Fibroblast of villous mesenchyme (primary cell): ENCODE data around the gene FZD8. TPM values are rescaled to one million over a fixed set of nuclear protein-coding genes. Genes with fewer than 3 reads are reported as not detected.

Source experiments
- DNase-seq: peaks from one replicate; pipeline ENCODE4 v3.0.0-alpha.2; 2010; ENCODE audit warnings: low read depth
- H3K4me3 ChIP-seq: 2 replicates; pipeline ENCODE4 v1.5.1; 2011; ENCODE audit warnings: low read depth, mild to moderate bottlenecking, low read length
- total RNA-seq: library from RNA; depleted of rRNA; stranded (reverse); fragments of >200 nt; gene quantifications from 2 replicates; pipeline ENCODE4 v1.2.3, GENCODE V29; 2012
- TF ChIP-seq, protein P1 (sequence below): IDR thresholded peaks from 2 replicates; pipeline ENCODE4 v1.5.1; 2012; ENCODE audit warnings: low read depth, mild to moderate bottlenecking, low read length; ENCODE audit not compliant: insufficient read depth

FZD8 gene
- total RNA-seq, 1 donor, result 11.2 TPM

DNA sequence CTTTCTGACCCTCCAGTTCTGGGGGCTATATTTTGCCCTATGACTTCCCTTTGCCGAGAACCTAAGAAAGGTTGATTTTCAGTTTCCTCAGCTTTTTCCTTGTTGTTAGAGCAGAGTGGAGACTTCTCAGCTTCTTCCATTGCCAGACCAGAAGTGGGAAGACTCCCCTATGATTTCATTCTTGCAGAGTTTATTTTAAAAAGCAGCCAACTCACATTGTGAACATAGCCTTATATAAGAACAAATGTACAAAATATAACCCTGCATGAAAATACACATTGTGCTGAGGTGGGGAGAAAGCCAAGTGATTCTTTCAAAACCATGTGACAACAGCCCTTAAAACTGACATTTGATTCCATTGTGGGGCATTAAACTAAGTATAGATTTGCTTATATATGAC lies 33.8 kb upstream of the FZD8 start:
- no peak for DNase-seq
- H3K4me3 ChIP-seq, result no peak overlapping the region
- TF ChIP-seq, protein P1, sequence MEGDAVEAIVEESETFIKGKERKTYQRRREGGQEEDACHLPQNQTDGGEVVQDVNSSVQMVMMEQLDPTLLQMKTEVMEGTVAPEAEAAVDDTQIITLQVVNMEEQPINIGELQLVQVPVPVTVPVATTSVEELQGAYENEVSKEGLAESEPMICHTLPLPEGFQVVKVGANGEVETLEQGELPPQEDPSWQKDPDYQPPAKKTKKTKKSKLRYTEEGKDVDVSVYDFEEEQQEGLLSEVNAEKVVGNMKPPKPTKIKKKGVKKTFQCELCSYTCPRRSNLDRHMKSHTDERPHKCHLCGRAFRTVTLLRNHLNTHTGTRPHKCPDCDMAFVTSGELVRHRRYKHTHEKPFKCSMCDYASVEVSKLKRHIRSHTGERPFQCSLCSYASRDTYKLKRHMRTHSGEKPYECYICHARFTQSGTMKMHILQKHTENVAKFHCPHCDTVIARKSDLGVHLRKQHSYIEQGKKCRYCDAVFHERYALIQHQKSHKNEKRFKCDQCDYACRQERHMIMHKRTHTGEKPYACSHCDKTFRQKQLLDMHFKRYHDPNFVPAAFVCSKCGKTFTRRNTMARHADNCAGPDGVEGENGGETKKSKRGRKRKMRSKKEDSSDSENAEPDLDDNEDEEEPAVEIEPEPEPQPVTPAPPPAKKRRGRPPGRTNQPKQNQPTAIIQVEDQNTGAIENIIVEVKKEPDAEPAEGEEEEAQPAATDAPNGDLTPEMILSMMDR, result no peak

DNA sequence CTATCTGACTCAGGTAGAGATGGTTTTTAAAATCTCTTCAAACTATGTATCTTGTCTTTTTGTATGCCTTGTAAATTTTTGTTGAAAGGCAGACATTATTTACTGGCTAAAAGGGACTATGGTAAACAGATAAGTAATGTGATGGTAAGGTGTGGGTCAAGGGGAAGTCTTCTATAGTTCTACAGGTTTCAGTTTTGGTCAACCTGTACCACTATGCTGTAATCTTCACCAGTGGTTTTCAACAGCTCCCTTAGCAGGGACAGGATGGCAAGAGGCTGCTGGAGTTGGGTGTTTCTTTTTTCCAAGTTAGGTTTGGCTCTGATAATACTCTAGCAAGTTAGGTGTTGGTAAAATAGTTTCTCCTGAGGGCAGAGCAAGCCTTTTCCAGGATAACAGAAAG lies 32.7 kb upstream of the FZD8 start:
- DNase-seq, result no peak
- no peak overlapping the region for H3K4me3 ChIP-seq
- TF ChIP-seq, protein P1, result no peak

DNA sequence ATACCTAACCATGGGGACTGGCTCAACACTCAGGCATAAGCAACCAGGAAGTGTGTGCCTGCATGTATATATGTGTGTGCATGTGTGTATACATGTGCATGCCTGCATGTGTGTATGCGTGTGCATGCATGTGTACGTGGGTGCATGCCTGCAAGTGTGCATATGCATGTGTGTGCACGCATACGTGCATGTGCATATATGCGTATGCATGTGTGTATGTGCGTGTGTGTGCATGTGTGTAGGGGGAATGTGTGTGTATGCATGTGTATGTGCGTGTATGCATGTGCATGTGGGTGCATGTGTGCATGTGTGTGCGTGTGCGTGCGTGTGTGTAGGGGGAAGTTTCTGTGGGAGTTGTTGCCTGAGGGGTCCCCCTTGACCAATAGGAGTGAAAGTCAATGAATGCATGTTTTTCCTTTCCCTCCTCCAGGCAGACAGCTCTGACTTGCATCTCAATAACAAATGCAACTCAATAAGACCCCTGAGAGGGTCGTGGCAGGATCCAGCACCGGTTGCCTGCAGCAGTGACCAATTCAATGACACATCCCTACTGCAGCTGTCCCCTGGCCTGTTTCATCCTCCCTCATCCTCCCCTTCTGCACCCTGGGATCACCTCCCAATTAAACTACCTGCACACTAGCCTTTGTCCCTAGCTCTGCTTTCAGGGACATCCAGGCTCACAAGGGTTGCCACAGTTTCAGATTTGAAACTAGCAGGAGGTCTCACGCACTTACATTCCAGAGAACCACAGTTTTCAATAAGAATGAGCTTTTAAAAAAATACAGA lies 27.0 kb upstream of the FZD8 start:
- no peak for DNase-seq
- TF ChIP-seq, protein P1, result no peak
- no peak overlapping the region for H3K4me3 ChIP-seq

DNA sequence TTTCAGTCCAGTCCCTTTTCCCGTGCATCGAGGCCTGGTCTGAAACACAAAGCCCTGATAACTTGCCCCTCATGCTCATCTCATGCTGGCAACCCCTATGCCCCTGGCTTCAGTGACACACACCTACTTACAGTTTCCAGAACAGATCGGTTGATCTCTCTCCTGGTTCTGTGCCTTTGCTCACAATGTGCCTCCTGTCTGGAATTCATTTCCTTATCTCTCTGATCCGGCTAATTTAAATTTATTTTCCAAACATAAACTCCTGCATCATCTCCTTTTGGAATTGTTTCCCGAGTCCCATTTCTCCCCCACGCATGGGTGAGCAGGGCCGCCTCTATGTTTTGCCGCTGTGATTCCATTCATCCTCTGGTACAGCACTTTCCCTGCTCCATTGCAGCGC lies 25.9 kb upstream of the FZD8 start:
- TF ChIP-seq, protein P1, result no peak
- no peak for DNase-seq
- no peak overlapping the region for H3K4me3 ChIP-seq

DNA sequence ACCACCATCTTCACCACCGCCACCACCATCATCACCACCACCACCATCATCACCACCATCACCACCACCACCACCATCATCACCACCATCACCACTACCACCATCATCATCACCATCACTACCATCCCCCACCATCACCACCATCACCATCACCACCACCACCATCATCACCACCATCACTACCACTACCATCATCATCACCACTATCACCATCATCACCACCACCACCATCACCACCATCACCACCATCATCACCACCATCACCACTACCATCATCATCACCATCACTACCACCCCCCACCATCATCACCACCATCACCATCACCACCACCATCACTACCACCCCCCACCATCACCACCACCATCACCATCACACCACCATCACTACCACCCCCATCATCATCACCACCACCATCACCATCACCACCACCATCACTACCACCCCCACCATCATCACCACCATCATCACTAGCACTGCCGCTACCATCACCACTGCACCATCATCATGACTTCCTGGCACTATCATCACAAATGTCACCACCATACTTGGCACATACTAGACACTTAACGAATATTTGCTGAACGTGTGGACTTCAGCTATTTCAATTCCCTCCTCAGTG lies 25.3 kb upstream of the FZD8 start:
- TF ChIP-seq, protein P1, result no peak
- no peak for DNase-seq
- H3K4me3 ChIP-seq, result no peak overlapping the region

DNA sequence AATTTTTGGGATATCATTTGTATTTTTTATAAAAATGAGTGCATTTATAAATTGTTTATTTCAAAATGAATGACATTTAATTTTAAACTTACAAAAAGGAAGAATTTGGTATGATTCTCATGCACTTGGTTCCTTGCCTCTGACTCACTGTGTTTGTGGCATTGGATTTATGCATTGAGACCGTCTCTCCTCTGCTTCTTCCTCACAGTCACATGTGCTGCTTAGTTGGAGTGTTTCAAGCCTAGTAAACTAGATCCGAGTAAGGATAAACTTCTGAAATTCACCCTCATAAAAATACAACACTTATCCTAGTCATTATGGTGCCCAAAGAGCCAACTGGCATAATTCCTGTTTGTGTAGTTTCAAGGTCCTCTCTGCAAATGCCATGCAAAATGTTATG lies 19.1 kb upstream of the FZD8 start:
- H3K4me3 ChIP-seq, result no peak overlapping the region
- no peak for DNase-seq
- TF ChIP-seq, protein P1, result no peak
